Caco-2 (cell line): ENCODE measurements around the gene PDLIM1. TPM values are rescaled to one million over a fixed set of nuclear protein-coding genes. Genes with fewer than 3 reads are reported as not detected.

Experiments
- BruUV-seq: library from RNA; stranded (reverse); fragments of 400-500 nt; replicated peaks from 2 replicates; lab custom pipeline; 2021; lab: Mats Ljungman, UMichigan
- CTCF ChIA-PET: fragments of 300-600 bp; sonication (Branson Sonifier 250); formaldehyde crosslinking; loops from one replicate; lab custom pipeline; 2022; ENCODE audit warnings: antibody characterized with exemption; lab: Charles Lee
- POLR2A ChIA-PET: fragments of 300-600 bp; sonication (Branson Sonifier 250); formaldehyde crosslinking; loops from one replicate; lab custom pipeline; 2022; ENCODE audit warnings: antibody characterized with exemption; lab: Charles Lee
- DNase-seq, 2 experiments: peaks; one replicate each; pipeline versions ENCODE4 v3.0.0 to v3.0.0-alpha.2; 2020 to 2022
- H3K27me3 ChIP-seq: replicated peaks from 2 replicates; pipeline ENCODE4 v1.6.0; 2011; ENCODE audit warnings: low read length; ENCODE audit not compliant: control insufficient read depth, insufficient read depth
- H3K36me3 ChIP-seq: 2 replicates; pipeline ENCODE4 v1.5.1; 2011; ENCODE audit warnings: low read length; ENCODE audit not compliant: control insufficient read depth, insufficient read depth
- H3K4me1 ChIP-seq: fragments of 250-450 bp; sonication (Bioruptor Pico); 2 replicates; pipeline ENCODE4 v1.5.1; 2020; ENCODE audit warnings: mild to moderate bottlenecking
- H3K4me3 ChIP-seq: 2 replicates; pipeline ENCODE4 v1.5.1; 2011; ENCODE audit warnings: low read depth, mild to moderate bottlenecking, control low read depth, low read length
- H3K9me3 ChIP-seq: fragments of 250-450 bp; sonication (Bioruptor Pico); 2 replicates; pipeline ENCODE4 v1.5.1; 2020; ENCODE audit warnings: mild to moderate bottlenecking, moderate library complexity
- H3K27ac Mint-ChIP-seq: one replicate; pipeline ENCODE4 v1.8.0; 2022; ENCODE audit warnings: mixed read lengths; ENCODE audit not compliant: unreplicated experiment
- H3K27me3 Mint-ChIP-seq: one replicate; pipeline ENCODE4 v1.8.0; 2022; ENCODE audit warnings: mixed read lengths; ENCODE audit not compliant: insufficient read depth, unreplicated experiment
- H3K36me3 Mint-ChIP-seq: one replicate; pipeline ENCODE4 v1.8.0; 2022; ENCODE audit warnings: mild to moderate bottlenecking, mixed read lengths; ENCODE audit not compliant: insufficient read depth, unreplicated experiment
- H3K4me1 Mint-ChIP-seq: one replicate; pipeline ENCODE4 v1.8.0; 2022; ENCODE audit warnings: low read depth, mixed read lengths; ENCODE audit not compliant: unreplicated experiment
- H3K4me3 Mint-ChIP-seq: one replicate; pipeline ENCODE4 v1.8.0; 2022; ENCODE audit warnings: mild to moderate bottlenecking, moderate library complexity, mixed read lengths; ENCODE audit not compliant: unreplicated experiment
- H3K9me3 Mint-ChIP-seq: one replicate; pipeline ENCODE4 v1.8.0; 2022; ENCODE audit warnings: mixed read lengths; ENCODE audit not compliant: unreplicated experiment
- CTCF ChIP-seq, 2 experiments: fragments of 200-600 bp in 1 of 2; IDR thresholded peaks; 1 replicate in 1 of 2; 2 replicates in 1 of 2; pipeline versions ENCODE4 v1.5.1 to v1.8.0; 2011 to 2022; ENCODE audit warnings: antibody characterized with exemption in 1 of 2, control low read depth in 1 of 2, inconsistent platforms in 1 of 2, low read depth in 1 of 2, low read length in 1 of 2, mild to moderate bottlenecking in 1 of 2, moderate library complexity in 1 of 2; ENCODE audit not compliant: insufficient read depth in 1 of 2, severe bottlenecking in 1 of 2, unreplicated experiment in 1 of 2
- intact Hi-C: fragments of 100-400 bp; cut with micrococcal nuclease; formaldehyde crosslinking; loops from one replicate; pipeline ENCODE4 v1.10.0; 2022; ENCODE audit not compliant: unreplicated experiment
- total RNA-seq: library from RNA; stranded (reverse); gene quantifications from 2 replicates; pipeline ENCODE4 v1.2.3, GENCODE V29; 2022

PDLIM1 gene
- total RNA-seq, 1 experiment from 2014 or later: 506 TPM

GRCh38 chr10:95319239-95319638 is 28.4 kb upstream of the PDLIM1 start:
- Histone ChIP-seq H3K27me3 (no peaks in the 10 kb centered on the region), H3K4me3 (no peak overlapping the region), H3K4me1 (peaks cover 17% of the 10 kb centered on the region), H3K9me3 (no peaks in the 10 kb centered on the region), H3K36me3 (peaks cover 6% of the 10 kb centered on the region)
- H3K27ac Mint-ChIP-seq: no peak overlapping the region
- peaks cover 7% of the 10 kb centered on the region for H3K4me1 Mint-ChIP-seq
- H3K36me3 Mint-ChIP-seq: peaks cover 18% of the 10 kb centered on the region
- H3K4me3 Mint-ChIP-seq: no peak overlapping the region
- ChIA-PET POLR2A (no interaction called here), CTCF (no interaction called here)
- no peak for TF ChIP-seq CTCF (IDR thresholded peaks at IDR 0.05; ENCODE audit: insufficient read depth in 1 of 2, low read depth in 1 of 2, low read length in 1 of 2, severe bottlenecking in 1 of 2, unreplicated experiment in 1 of 2)
- no peaks in the 10 kb centered on the region for H3K27me3 Mint-ChIP-seq
- BruUV-seq: no TSS peak
- no peak for DNase-seq
- intact Hi-C loops: no loop called here
- no peaks in the 10 kb centered on the region for H3K9me3 Mint-ChIP-seq

- Histone ChIP-seq H3K4me1 (peaks cover 27% of the 10 kb centered on the region), H3K9me3 (no peaks in the 10 kb centered on the region), H3K36me3 (peaks cover 3% of the 10 kb centered on the region), H3K4me3 (no peak overlapping the region), H3K27me3 (no peaks in the 10 kb centered on the region)
- DNase-seq: no peak
- intact Hi-C loops: no loop called here
- peaks cover 8% of the 10 kb centered on the region for H3K4me1 Mint-ChIP-seq
- no TSS peak for BruUV-seq
- H3K27ac Mint-ChIP-seq: no peak overlapping the region
- no peak overlapping the region for H3K4me3 Mint-ChIP-seq
- no peaks in the 10 kb centered on the region for H3K9me3 Mint-ChIP-seq
- H3K27me3 Mint-ChIP-seq: no peaks in the 10 kb centered on the region
- H3K36me3 Mint-ChIP-seq: peaks cover 8% of the 10 kb centered on the region
- no peak for TF ChIP-seq CTCF (IDR thresholded peaks at IDR 0.05; ENCODE audit: insufficient read depth in 1 of 2, low read depth in 1 of 2, low read length in 1 of 2, severe bottlenecking in 1 of 2, unreplicated experiment in 1 of 2)
- POLR2A ChIA-PET: no interaction called here
- CTCF ChIA-PET: no interaction called here
Observed at GRCh38 chr10:95315509-95315908, 24.7 kb upstream of the PDLIM1 start.

GRCh38 chr10:95314192-95314918 is 23.6 kb upstream of the PDLIM1 start:
- no TSS peak for BruUV-seq
- intact Hi-C loops: no loop called here

More at GRCh38 chr10:95314192-95314918, 23.6 kb upstream of the PDLIM1 start:
- no peak for TF ChIP-seq CTCF (IDR thresholded peaks at IDR 0.05; ENCODE audit: insufficient read depth in 1 of 2, low read depth in 1 of 2, low read length in 1 of 2, severe bottlenecking in 1 of 2, unreplicated experiment in 1 of 2)
- no peak overlapping the region for H3K27ac Mint-ChIP-seq
- peaks cover 19% of the 10 kb centered on the region for H3K4me1 Mint-ChIP-seq
- Histone ChIP-seq H3K4me1 (peaks cover 26% of the 10 kb centered on the region), H3K36me3 (peaks cover 3% of the 10 kb centered on the region), H3K9me3 (no peaks in the 10 kb centered on the region), H3K27me3 (no peaks in the 10 kb centered on the region), H3K4me3 (no peak overlapping the region)
- H3K4me3 Mint-ChIP-seq: no peak overlapping the region
- ChIA-PET POLR2A (no interaction called here), CTCF (no interaction called here)
- H3K27me3 Mint-ChIP-seq: no peaks in the 10 kb centered on the region
- no peaks in the 10 kb centered on the region for H3K9me3 Mint-ChIP-seq
- H3K36me3 Mint-ChIP-seq: peaks cover 5% of the 10 kb centered on the region
- DNase-seq: no peak
